ENCODE measurements around the gene IGFBP4. TPM values are rescaled to one million over a fixed set of nuclear protein-coding genes. Genes with fewer than 3 reads are reported as not detected.

The IGFBP4 gene
- total and polyA plus RNA-seq, 2 of the 13 experiments (the other 11 are each of a cell fraction or from before 2014, with no cell fraction given): 4.1 to 49.0 TPM

DNA sequence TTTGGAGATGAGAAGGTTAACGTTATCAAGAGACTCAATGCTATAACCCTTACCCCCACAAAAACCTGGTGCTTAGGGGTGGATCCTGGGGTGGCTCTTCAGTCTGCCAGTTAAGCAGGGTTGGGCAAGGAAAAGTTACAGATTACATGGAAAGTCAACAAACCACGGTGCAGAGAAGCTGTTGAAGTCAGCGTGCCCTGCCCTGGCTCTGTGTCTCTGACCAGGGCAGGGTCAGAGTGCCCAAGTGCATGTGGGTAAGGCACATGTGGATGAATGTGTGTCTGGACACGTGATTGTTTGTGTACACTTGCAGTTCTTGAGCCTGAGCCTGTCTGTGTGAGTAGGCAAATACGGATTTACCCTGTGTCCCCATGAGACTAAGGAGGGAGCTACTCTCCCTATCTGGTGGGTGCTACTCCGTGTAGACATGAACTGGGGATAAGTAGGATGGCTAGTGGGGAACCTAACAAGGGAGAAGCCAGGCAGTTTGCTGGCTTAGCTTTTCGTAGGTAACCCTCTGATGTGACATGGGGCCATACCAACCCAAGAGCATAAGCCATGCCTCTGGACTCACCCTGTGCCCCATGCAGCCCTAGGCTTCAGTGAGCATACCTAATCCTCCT, 5.5 kb downstream of the IGFBP4 start (continued):
- peak; percentile 93 for TF ChIP-seq SMYD3 (CRISPR knock-in tag; IDR thresholded peaks at IDR 0.05)
- peak; percentile 18; the same call in 1 of the 2 replicates for TF ChIP-seq HOXD1 (CRISPR knock-in tag; IDR thresholded peaks at IDR 0.05)
- TF ChIP-seq TBX3 (IDR thresholded peaks at IDR 0.05; ENCODE audit: borderline replicate concordance): peak; percentile 51; the same call in 1 of the 2 replicates
- no peak for TF ChIP-seq PAX8 (CRISPR knock-in tag; IDR thresholded peaks at IDR 0.05; ENCODE audit: borderline replicate concordance)
- TF ChIP-seq ATM (IDR thresholded peaks at IDR 0.05; ENCODE audit: borderline replicate concordance): no peak
- no peak for TF ChIP-seq ZNF766 (CRISPR knock-in tag; IDR thresholded peaks at IDR 0.05; ENCODE audit: borderline replicate concordance)
- TF ChIP-seq FOSL2 (CRISPR knock-in tag; IDR thresholded peaks at IDR 0.05): peak; percentile 85
- 0 out of 2 replicates have a peak, but pooled peaks have one; percentile 29 for TF ChIP-seq BRCA1 (CRISPR knock-in tag; IDR thresholded peaks at IDR 0.05)
- 0 out of 2 replicates have a peak, but pooled peaks have one; percentile 65 for TF ChIP-seq HHEX (CRISPR knock-in tag; IDR thresholded peaks at IDR 0.05)
- peak; percentile 70; the same call in 1 of the 2 replicates for TF ChIP-seq PPARG (CRISPR knock-in tag; conservative IDR thresholded peaks at IDR 0.05)
- 0 out of 2 replicates have a peak, but pooled peaks have one; percentile 35 for TF ChIP-seq CERS6 (CRISPR knock-in tag; IDR thresholded peaks at IDR 0.05)
- TF ChIP-seq CHD4 (IDR thresholded peaks at IDR 0.05; ENCODE audit: borderline replicate concordance, low read length): no peak
- no peak for TF ChIP-seq PTBP1 (IDR thresholded peaks at IDR 0.05; ENCODE audit: low read depth, low read length, poor library complexity, severe bottlenecking)
- TF ChIP-seq ZNF777 (CRISPR knock-in tag; IDR thresholded peaks at IDR 0.05): no peak
- TF ChIP-seq, protein P1, sequence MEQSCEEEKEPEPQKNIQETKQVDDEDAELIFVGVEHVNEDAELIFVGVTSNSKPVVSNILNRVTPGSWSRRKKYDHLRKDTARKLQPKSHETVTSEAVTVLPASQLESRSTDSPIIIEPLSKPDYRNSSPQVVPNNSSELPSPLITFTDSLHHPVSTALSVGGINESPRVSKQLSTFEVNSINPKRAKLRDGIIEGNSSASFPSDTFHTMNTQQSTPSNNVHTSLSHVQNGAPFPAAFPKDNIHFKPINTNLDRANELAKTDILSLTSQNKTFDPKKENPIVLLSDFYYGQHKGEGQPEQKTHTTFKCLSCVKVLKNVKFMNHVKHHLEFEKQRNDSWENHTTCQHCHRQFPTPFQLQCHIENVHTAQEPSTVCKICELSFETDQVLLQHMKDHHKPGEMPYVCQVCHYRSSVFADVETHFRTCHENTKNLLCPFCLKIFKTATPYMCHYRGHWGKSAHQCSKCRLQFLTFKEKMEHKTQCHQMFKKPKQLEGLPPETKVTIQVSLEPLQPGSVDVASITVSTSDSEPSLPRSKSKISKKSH (CRISPR knock-in tag; IDR thresholded peaks at IDR 0.05; ENCODE audit: borderline replicate concordance): no peak; the same call in 1 of the 2 replicates
- TF ChIP-seq ZC3H13 (CRISPR knock-in tag; IDR thresholded peaks at IDR 0.05): no peak
- TF ChIP-seq KMT2A (CRISPR knock-in tag; IDR thresholded peaks at IDR 0.05): peak; percentile 23; the same call in 1 of the 2 replicates
- no peak for TF ChIP-seq NCOA5 (CRISPR knock-in tag; IDR thresholded peaks at IDR 0.05)
- no peak for TF ChIP-seq HMGXB3 (CRISPR knock-in tag; IDR thresholded peaks at IDR 0.05; ENCODE audit: borderline replicate concordance)
- peak; percentile 75 for TF ChIP-seq NR2C2 (CRISPR knock-in tag; IDR thresholded peaks at IDR 0.05; ENCODE audit: borderline replicate concordance)
- TF ChIP-seq ATF3 (CRISPR knock-in tag; IDR thresholded peaks at IDR 0.05): peak; percentile 44; the same call in 1 of the 2 replicates

All from HepG2 (cell line).